Brain microvascular endothelial cell (primary cell): ENCODE data around the gene UBASH3B.

Source experiments
- DNase-seq: peaks from one replicate; pipeline ENCODE4 v3.0.0-alpha.2; 2020
- H3K27ac ChIP-seq: fragments of 250-450 bp; sonication (Bioruptor Pico); 2 replicates; pipeline ENCODE4 v1.5.1; 2020; ENCODE audit warnings: mild to moderate bottlenecking, moderate library complexity
- H3K27me3 ChIP-seq: fragments of 250-450 bp; sonication (Bioruptor Pico); replicated peaks from 2 replicates; pipeline ENCODE4 v1.5.1; 2020; ENCODE audit warnings: mild to moderate bottlenecking
- H3K36me3 ChIP-seq: fragments of 250-450 bp; sonication (Bioruptor Pico); replicated peaks from 2 replicates; pipeline ENCODE4 v1.5.1; 2020; ENCODE audit warnings: mild to moderate bottlenecking
- H3K4me3 ChIP-seq: 2 replicates; pipeline ENCODE4 v1.5.1; 2011; ENCODE audit warnings: low read depth, mild to moderate bottlenecking, control low read depth, low read length, moderate library complexity
- CTCF ChIP-seq: IDR thresholded peaks from 2 replicates; pipeline ENCODE4 v1.5.1; 2011; ENCODE audit warnings: low read depth, mild to moderate bottlenecking, moderate library complexity, low read length, control low read depth, inconsistent platforms; ENCODE audit errors: missing control alignments
- in situ Hi-C: cut with HindIII; loops from 2 replicates; pipeline ENCODE4 v1.10.0; 2017; ENCODE audit warnings: low sequenced_read_pairs, low pct_ligation_motif_present

UBASH3B gene

GRCh38 chr11:122795307-122795706, 139.8 kb downstream of the UBASH3B start:
- in situ Hi-C loops, result no loop called here
- H3K36me3 ChIP-seq, result peaks cover 51% of the 10 kb centered on the region
- H3K27ac ChIP-seq, result no peak overlapping the region
- DNase-seq, result no peak
- no peak overlapping the region for H3K4me3 ChIP-seq
- H3K27me3 ChIP-seq, result no peaks in the 10 kb centered on the region
- no peak for TF ChIP-seq CTCF

GRCh38 chr11:122796128-122796717, 140.7 kb downstream of the UBASH3B start:
- peak; percentile 94 for TF ChIP-seq CTCF
- DNase-seq, result peak; percentile 55
- no peaks in the 10 kb centered on the region for H3K27me3 ChIP-seq
- peaks cover 57% of the 10 kb centered on the region for H3K36me3 ChIP-seq
- in situ Hi-C loops, result no loop called here
- H3K27ac ChIP-seq, result no peak overlapping the region
- no peak overlapping the region for H3K4me3 ChIP-seq

GRCh38 chr11:122797651-122798050, 142.1 kb downstream of the UBASH3B start:
- no peak for DNase-seq
- Histone ChIP-seq H3K4me3 (no peak overlapping the region), H3K27ac (no peak overlapping the region), H3K27me3 (no peaks in the 10 kb centered on the region), H3K36me3 (peaks cover 62% of the 10 kb centered on the region)
- in situ Hi-C loops, result no loop called here
- no peak for TF ChIP-seq CTCF

GRCh38 chr11:122799406-122800105, 144.0 kb downstream of the UBASH3B start:
- peaks cover 65% of the 10 kb centered on the region for H3K36me3 ChIP-seq
- no peak for DNase-seq
- H3K4me3 ChIP-seq, result no peak overlapping the region
- TF ChIP-seq CTCF, result no peak
- no peak overlapping the region for H3K27ac ChIP-seq
- in situ Hi-C loops, result no loop called here
- no peaks in the 10 kb centered on the region for H3K27me3 ChIP-seq

- TF ChIP-seq CTCF, result no peak
- in situ Hi-C loops, result no loop called here
- DNase-seq, result no peak
- H3K36me3 ChIP-seq, result peaks cover 42% of the 10 kb centered on the region
- H3K27me3 ChIP-seq, result no peaks in the 10 kb centered on the region
- no peak overlapping the region for H3K4me3 ChIP-seq
- H3K27ac ChIP-seq, result peak overlapping the region; percentile 48
Measured at GRCh38 chr11:122802876-122803275, 147.4 kb downstream of the UBASH3B start.
